Midbrain (tissue), 1 donor: ENCODE measurements around the gene XPO4.
A peak's percentile ranks its signal among the peaks of the same experiment; 100 is the strongest.
"Not testable (repeated sequence)": the region's sequence is repeated elsewhere in the genome, so short reads cannot be mapped to it uniquely, and the experiment has no call there.

Source experiments
- DNase-seq: peaks from one replicate; lab custom pipeline; 2025; lab: John Stamatoyannopoulos, UW

Gene XPO4

GRCh38 chr13:20787180-20787579 lies 115.4 kb downstream of the XPO4 start:
- no peak for DNase-seq

- DNase-seq: no peak
These were observed 120.3 kb downstream of the XPO4 start for GRCh38 chr13:20782116-20782708.

- DNase-seq: no peak
These were observed 122.2 kb downstream of the XPO4 start for GRCh38 chr13:20780317-20780716.

- DNase-seq: no peak
These were observed 123.1 kb downstream of the XPO4 start for GRCh38 chr13:20779405-20779804.

GRCh38 chr13:20778311-20778710 lies 124.2 kb downstream of the XPO4 start:
- DNase-seq: no peak

- no peak for DNase-seq
These were observed 125.8 kb downstream of the XPO4 start for GRCh38 chr13:20776751-20777150.

GRCh38 chr13:20775961-20776360 lies 126.6 kb downstream of the XPO4 start:
- no peak for DNase-seq

GRCh38 chr13:20774746-20775145 lies 127.8 kb downstream of the XPO4 start:
- DNase-seq: no peak

- DNase-seq: peak; percentile 92
These were observed 129.1 kb downstream of the XPO4 start, which contains the start of gene EEF1AKMT1 for GRCh38 chr13:20773194-20774080. Gene EEF1AKMT1, minus strand, starts transcription at chr13:20773961. Its CDS starts 16,363 bp downstream, at chr13:20757598.

- no peak for DNase-seq
These were observed 130.0 kb downstream of the XPO4 start for GRCh38 chr13:20772401-20773131.

GRCh38 chr13:20769834-20770233 lies 132.7 kb downstream of the XPO4 start:
- DNase-seq: no peak

- no peak for DNase-seq
These were observed 133.5 kb downstream of the XPO4 start for GRCh38 chr13:20769091-20769490.

- DNase-seq: no peak
These were observed 135.1 kb downstream of the XPO4 start for GRCh38 chr13:20767309-20767943.

GRCh38 chr13:20760872-20761271 lies 141.7 kb downstream of the XPO4 start:
- DNase-seq: no peak

GRCh38 chr13:20754009-20754408 lies 148.5 kb downstream of the XPO4 start:
- no peak for DNase-seq

- DNase-seq: no peak
These were observed 153.2 kb downstream of the XPO4 start for GRCh38 chr13:20749377-20749776.

- DNase-seq: not testable (repeated sequence)
These were observed 158.6 kb downstream of the XPO4 start for GRCh38 chr13:20743830-20744404.

- DNase-seq: no peak
These were observed 162.5 kb downstream of the XPO4 start for GRCh38 chr13:20740021-20740420.

GRCh38 chr13:20738616-20739015 lies 163.9 kb downstream of the XPO4 start:
- no peak for DNase-seq

GRCh38 chr13:20729633-20730585 lies 172.6 kb downstream of the XPO4 start:
- DNase-seq: no peak
